MM.1S (cell line): ENCODE results near the gene MORC3.

Experiments used
- CTCF ChIP-seq: fragments of 300-600 bp; sonication (generic); IDR thresholded peaks from 2 replicates; pipeline ENCODE4 v1.5.1; 2016; ENCODE audit warnings: antibody characterized with exemption, low read length, mixed read lengths
- EZH2phosphoT487 ChIP-seq: fragments of 300-600 bp; sonication (generic); IDR thresholded peaks from 2 replicates; pipeline ENCODE4 v1.6.1; 2018; ENCODE audit warnings: antibody characterized with exemption, low read length

- TF ChIP-seq CTCF (no peak), EZH2phosphoT487 (no peak)
Measured at GRCh38 chr21:36375994-36376393, 56.0 kb downstream of the MORC3 start.
